ENCODE data around the gene GJA5.

Gene GJA5

DNA sequence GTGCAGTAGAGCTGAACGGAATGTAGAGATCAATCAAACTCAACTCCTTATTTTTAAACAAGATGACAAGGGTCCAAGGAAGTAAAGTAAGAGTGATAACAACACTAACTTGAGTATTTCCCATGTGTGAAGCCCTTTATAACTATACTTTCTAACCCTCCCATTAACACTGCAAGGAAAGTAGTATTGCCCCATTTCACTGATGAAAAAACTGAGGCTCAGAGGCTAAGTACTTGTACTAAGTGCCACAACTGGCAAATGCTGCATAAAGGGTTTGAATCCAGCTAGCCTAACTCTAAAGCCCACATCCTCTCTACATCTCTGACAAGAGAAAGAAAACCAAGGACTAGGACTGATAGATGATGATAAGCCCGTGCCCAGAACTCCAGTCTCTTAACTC, 8.2 kb upstream of the GJA5 start:
- no peak for DNase-seq (ENCODE audit: low read depth in 2 of 2)
- no peak overlapping the region for H3K4me3 ChIP-seq (replicated peaks in 1 of 2; ENCODE audit: low read depth in 2 of 2, low read length in 2 of 2)
- TF ChIP-seq, protein P1, sequence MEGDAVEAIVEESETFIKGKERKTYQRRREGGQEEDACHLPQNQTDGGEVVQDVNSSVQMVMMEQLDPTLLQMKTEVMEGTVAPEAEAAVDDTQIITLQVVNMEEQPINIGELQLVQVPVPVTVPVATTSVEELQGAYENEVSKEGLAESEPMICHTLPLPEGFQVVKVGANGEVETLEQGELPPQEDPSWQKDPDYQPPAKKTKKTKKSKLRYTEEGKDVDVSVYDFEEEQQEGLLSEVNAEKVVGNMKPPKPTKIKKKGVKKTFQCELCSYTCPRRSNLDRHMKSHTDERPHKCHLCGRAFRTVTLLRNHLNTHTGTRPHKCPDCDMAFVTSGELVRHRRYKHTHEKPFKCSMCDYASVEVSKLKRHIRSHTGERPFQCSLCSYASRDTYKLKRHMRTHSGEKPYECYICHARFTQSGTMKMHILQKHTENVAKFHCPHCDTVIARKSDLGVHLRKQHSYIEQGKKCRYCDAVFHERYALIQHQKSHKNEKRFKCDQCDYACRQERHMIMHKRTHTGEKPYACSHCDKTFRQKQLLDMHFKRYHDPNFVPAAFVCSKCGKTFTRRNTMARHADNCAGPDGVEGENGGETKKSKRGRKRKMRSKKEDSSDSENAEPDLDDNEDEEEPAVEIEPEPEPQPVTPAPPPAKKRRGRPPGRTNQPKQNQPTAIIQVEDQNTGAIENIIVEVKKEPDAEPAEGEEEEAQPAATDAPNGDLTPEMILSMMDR (IDR thresholded peaks at IDR 0.05; ENCODE audit: low read depth, low read length), result no peak

DNA sequence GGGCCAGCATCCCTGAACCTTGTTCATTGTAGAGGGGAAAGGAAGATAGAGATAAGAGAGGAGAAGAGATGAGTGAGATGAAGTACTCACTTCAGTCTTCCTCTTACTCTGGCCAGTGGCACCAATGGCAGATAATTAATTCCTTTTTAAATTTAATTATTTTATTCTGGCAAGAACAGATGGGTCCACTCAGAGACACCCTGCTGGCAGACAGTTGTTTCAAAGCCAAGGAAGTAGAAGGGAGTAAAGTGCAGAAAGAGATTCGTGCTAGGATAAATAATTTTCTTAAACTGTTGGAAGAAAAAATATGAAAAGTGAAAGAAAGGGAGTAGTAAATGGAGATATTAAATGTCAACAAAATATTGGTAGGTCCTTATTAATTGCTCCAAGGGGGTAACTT, 7.7 kb upstream of the GJA5 start:
- no peak for DNase-seq (ENCODE audit: low read depth in 2 of 2)
- TF ChIP-seq, protein P1 (IDR thresholded peaks at IDR 0.05; ENCODE audit: low read depth, low read length), result no peak
- H3K4me3 ChIP-seq (replicated peaks in 1 of 2; ENCODE audit: low read depth in 2 of 2, low read length in 2 of 2), result no peak overlapping the region

DNA sequence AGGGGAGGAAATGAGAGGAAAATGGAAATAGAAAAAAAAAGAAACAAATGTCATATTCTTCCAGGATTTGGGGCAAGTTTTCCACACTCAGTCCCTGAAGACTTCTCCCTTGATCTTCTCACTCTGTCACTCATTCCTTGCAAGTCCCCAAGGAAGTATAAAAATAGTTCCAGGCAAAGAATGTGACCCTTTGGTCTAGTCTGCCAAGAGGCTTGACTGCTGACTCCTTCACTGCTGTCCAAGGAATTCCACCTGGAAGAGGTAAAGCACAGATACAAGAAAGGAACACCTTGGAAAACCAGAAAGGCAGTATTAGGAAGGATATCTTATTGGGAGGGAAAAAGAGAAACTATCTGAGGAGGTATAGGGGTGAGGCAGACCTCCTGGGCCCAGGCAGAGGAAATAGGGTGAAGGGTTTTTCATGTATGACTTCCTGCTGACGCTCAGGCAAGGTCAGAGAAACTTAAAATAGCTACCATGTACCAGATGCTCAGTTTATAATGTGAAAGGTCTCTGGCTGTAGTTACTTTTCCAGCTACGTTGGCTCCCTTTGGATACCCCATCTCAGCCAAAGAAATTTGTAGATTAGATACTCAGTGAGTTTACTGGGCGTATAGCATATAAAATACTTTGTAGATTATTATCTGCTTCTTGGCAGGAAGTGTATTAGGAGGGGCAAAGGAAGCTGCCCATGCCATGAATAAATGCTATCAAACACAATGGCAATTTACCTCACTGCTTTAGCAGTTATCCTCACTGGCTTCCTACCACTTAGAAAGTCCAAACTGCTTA, 2.0 kb upstream of the GJA5 start:
- DNase-seq (ENCODE audit: low read depth in 2 of 2), result peak in 1 of 2 donors; percentile 40
- no peak overlapping the region for H3K4me3 ChIP-seq (replicated peaks in 1 of 2; ENCODE audit: low read depth in 2 of 2, low read length in 2 of 2)
- TF ChIP-seq, protein P1 (IDR thresholded peaks at IDR 0.05; ENCODE audit: low read depth, low read length), result no peak

DNA sequence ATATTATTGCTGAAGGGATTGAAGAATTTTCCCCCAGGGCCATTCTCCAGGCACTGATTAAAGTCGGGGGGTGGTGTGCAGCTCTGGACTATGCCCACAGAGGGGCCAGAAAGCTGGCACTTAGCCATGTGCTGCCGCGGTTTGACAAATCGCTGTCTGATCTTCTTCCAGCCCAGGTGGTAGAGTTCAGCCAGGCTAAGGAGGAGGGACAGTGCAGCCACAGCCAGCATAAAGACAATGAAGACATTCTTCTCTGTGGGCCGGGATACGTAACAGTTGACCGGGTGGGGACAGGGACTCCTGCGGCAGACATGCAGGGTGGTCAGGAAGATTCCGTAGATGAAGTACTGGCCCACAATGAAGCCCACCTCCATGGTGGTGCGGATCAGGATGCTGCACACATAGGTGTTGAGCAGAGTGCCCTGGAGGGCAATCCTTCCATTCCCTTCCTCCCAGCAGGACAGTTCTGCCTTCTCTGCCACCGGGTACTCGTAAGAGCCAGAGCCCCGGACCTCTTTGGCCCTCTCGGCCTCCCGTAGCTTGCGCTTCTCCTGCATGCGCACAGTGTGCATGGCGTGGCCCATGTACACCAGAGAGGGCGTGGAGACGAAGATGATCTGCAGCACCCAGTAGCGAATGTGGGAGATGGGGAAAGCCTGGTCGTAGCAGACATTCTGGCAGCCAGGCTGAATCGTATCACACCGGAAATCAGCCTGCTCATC, 1.9 kb downstream of the GJA5 start:
- no peak for DNase-seq (ENCODE audit: low read depth in 2 of 2)
- H3K4me3 ChIP-seq (replicated peaks in 1 of 2; ENCODE audit: low read depth in 2 of 2, low read length in 2 of 2), result no peak overlapping the region
- TF ChIP-seq, protein P1 (IDR thresholded peaks at IDR 0.05; ENCODE audit: low read depth, low read length), result no peak

DNA sequence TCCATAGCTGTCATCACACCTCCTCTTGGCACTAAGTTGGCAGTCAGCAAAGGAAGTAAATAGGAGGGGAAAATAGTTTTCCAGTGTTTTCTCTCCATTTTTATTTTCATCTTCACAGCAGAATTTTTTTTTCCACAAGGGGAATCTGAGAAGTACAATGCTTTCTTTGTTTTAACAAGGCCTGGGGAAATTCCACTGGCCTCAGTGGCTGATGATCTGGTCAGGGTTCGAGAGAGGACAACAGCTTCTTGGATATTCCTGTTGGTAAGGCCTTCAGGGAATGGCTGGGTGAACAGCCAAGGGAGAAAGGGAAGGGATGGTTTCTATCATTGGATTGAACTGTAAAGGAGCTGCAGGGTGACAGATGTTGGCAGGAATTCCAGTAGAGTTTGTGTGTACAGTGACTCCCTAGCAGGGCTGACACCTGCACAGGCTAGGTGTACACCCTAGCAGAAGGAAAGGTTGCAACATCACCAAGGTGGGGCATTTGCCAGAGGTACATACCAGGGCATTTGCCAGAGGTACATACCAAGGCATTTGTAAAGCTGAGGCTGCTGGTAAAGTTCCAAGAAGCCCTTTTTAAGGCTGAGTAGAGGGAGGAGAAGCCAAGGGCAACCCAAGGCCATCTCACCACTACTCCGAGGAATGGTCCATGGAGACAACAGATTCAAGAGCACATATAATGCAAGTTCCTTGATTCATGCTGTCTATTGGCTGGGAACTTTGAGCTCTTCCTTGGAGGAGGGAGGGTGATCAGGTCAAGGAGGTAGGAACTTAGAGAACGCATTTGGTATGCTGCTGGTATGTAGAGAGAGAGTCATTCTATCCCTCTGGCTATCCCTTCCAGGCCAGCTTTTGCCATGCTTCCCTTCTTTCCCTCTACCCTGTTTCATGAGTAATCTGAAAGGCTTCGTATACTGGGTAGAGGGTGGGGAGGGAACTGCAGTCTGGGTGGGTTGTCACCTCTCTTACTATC, 3.1 kb downstream of the GJA5 start:
- peak in 1 of 2 donors; percentile 45 for DNase-seq (ENCODE audit: low read depth in 2 of 2)
- TF ChIP-seq, protein P1 (IDR thresholded peaks at IDR 0.05; ENCODE audit: low read depth, low read length), result no peak
- no peak overlapping the region for H3K4me3 ChIP-seq (replicated peaks in 1 of 2; ENCODE audit: low read depth in 2 of 2, low read length in 2 of 2)

DNA sequence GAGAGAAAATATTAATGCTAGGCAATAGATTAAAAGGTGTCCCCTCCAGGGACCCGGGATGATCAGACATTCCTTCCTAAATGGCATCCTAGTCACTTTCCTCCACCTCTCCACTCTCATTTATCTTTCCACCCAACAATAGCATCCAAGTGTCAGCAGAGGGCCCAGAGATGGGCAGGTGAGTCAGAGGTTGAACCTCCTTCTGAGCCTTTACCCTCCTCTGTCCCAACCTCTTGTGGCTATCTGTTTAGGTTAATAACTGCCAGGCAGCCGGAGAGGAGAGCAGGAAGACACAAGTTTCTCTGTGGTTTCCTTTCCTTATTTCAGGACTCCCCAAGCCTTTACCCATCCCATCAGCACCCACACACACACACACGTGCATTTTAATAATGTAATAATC, 4.1 kb downstream of the GJA5 start:
- no peak overlapping the region for H3K4me3 ChIP-seq (replicated peaks in 1 of 2; ENCODE audit: low read depth in 2 of 2, low read length in 2 of 2)
- no peak for DNase-seq (ENCODE audit: low read depth in 2 of 2)
- TF ChIP-seq, protein P1 (IDR thresholded peaks at IDR 0.05; ENCODE audit: low read depth, low read length), result no peak
